ENCODE data around the gene SNAP25.

Gene SNAP25

GRCh38 chr20:10218536-10219451 is at the start of gene SNAP25:
TSS of gene SNAP25 (plus strand) at chr20:10218830. CDS start at chr20:10275492, 56,662 bp downstream.
- no peak for DNase-seq (ENCODE audit: low read depth in 2 of 2)

GRCh38 chr20:10169752-10170151 is 48.9 kb upstream of the SNAP25 start:
- no peak for DNase-seq (ENCODE audit: low read depth in 2 of 2)

- no peak for DNase-seq (ENCODE audit: low read depth in 2 of 2)
These were observed 48.4 kb upstream of the SNAP25 start for GRCh38 chr20:10170261-10170660.

- DNase-seq (ENCODE audit: low read depth in 2 of 2): peak in 1 of 2 donors; percentile 4
These were observed 46.5 kb upstream of the SNAP25 start for GRCh38 chr20:10171864-10172751.

GRCh38 chr20:10172998-10173655 is 45.5 kb upstream of the SNAP25 start:
- DNase-seq (ENCODE audit: low read depth in 2 of 2): no peak

- DNase-seq (ENCODE audit: low read depth in 2 of 2): no peak
These were observed 44.2 kb upstream of the SNAP25 start for GRCh38 chr20:10174400-10174799.

GRCh38 chr20:10177326-10177725 is 41.3 kb upstream of the SNAP25 start:
- no peak for DNase-seq (ENCODE audit: low read depth in 2 of 2)

GRCh38 chr20:10178091-10178490 is 40.5 kb upstream of the SNAP25 start:
- DNase-seq (ENCODE audit: low read depth in 2 of 2): no peak

GRCh38 chr20:10178727-10179313 is 39.8 kb upstream of the SNAP25 start:
- no peak for DNase-seq (ENCODE audit: low read depth in 2 of 2)

GRCh38 chr20:10179574-10180298 is 38.9 kb upstream of the SNAP25 start:
- no peak for DNase-seq (ENCODE audit: low read depth in 2 of 2)

GRCh38 chr20:10180651-10181235 is 37.9 kb upstream of the SNAP25 start:
- DNase-seq (ENCODE audit: low read depth in 2 of 2): no peak

GRCh38 chr20:10185741-10186558 is 32.7 kb upstream of the SNAP25 start:
- DNase-seq (ENCODE audit: low read depth in 2 of 2): no peak

- no peak for DNase-seq (ENCODE audit: low read depth in 2 of 2)
These were observed 28.2 kb upstream of the SNAP25 start for GRCh38 chr20:10190456-10190855.

- no peak for DNase-seq (ENCODE audit: low read depth in 2 of 2)
These were observed 26.5 kb upstream of the SNAP25 start for GRCh38 chr20:10192171-10192570.

GRCh38 chr20:10194166-10194565 is 24.5 kb upstream of the SNAP25 start:
- no peak for DNase-seq (ENCODE audit: low read depth in 2 of 2)

GRCh38 chr20:10200330-10200729 is 18.3 kb upstream of the SNAP25 start:
- DNase-seq (ENCODE audit: low read depth in 2 of 2): no peak

- DNase-seq (ENCODE audit: low read depth in 2 of 2): no peak
These were observed 17.2 kb upstream of the SNAP25 start for GRCh38 chr20:10201321-10201870.

- no peak for DNase-seq (ENCODE audit: low read depth in 2 of 2)
These were observed 9.5 kb upstream of the SNAP25 start for GRCh38 chr20:10209091-10209490.

GRCh38 chr20:10213526-10213925 is 5.1 kb upstream of the SNAP25 start:
- no peak for DNase-seq (ENCODE audit: low read depth in 2 of 2)
